HFFc6 (cell line): Measurements from ENCODE around the gene TAMM41. TPM values are rescaled to one million over a fixed set of nuclear protein-coding genes. Genes with fewer than 3 reads are reported as not detected.

Source experiments
- total RNA-seq, 6 experiments: library from RNA; stranded (reverse); fragmentation: NEBNext Ultra II Directional; extraction: Animal tissue kit (Norgen Biotek cat#: 25700); gene quantifications; 2 replicates in 1 of 6; 3 replicates in 5 of 6; pipeline ENCODE4 v1.2.3, GENCODE V29; 2021

The TAMM41 gene
- total RNA-seq, 6 experiments from 2014 or later, result 11.5 to 16.3 (median 14.9) TPM

Other genes with a start within 250 kb of the TAMM41 start
- 10 to 100 TPM; 31.6 to 42.2 (median 33.8) TPM for gene VGLL4, start 203.0 kb downstream of the TAMM41 start, total RNA-seq
- gene SYN2, start 157.5 kb upstream of the TAMM41 start, total RNA-seq, result under 1 TPM in 3 of 6 experiments, not detected in 3; 0.08 to 0.11 (median 0.10) TPM